Measurements from ENCODE around the gene ASPSCR1.

Gene ASPSCR1

GRCh38 chr17:82011617-82012187 lies 34.3 kb downstream of the ASPSCR1 start:
- no peak for TF ChIP-seq POLR2AphosphoS5 (IDR thresholded peaks at IDR 0.05; ENCODE audit: low read depth, low read length)
- TF ChIP-seq SIN3A (IDR thresholded peaks at IDR 0.05; ENCODE audit: borderline replicate concordance, insufficient read depth, low read length): no peak
- TF ChIP-seq FOXP2 (optimal IDR thresholded peaks at IDR 0.05; ENCODE audit: borderline replicate concordance, extremely low read depth, extremely low read length, insufficient read depth): no peak
- no peak for TF ChIP-seq TAF1 (IDR thresholded peaks at IDR 0.05; ENCODE audit: borderline replicate concordance, insufficient read depth, low read length)
- TF ChIP-seq REST (IDR thresholded peaks at IDR 0.05; ENCODE audit: insufficient read depth in 1 of 2, low read depth in 2 of 2, low read length in 2 of 2): no peak

- TF ChIP-seq TAF1 (IDR thresholded peaks at IDR 0.05; ENCODE audit: borderline replicate concordance, insufficient read depth, low read length) (no peak), REST (IDR thresholded peaks at IDR 0.05; ENCODE audit: insufficient read depth in 1 of 2, low read depth in 2 of 2, low read length in 2 of 2) (no peak), POLR2AphosphoS5 (IDR thresholded peaks at IDR 0.05; ENCODE audit: low read depth, low read length) (no peak), SIN3A (IDR thresholded peaks at IDR 0.05; ENCODE audit: borderline replicate concordance, insufficient read depth, low read length) (no peak), FOXP2 (optimal IDR thresholded peaks at IDR 0.05; ENCODE audit: borderline replicate concordance, extremely low read depth, extremely low read length, insufficient read depth) (no peak)
These were observed 34.8 kb downstream of the ASPSCR1 start for GRCh38 chr17:82012261-82012639.

GRCh38 chr17:82012640-82013295 lies 35.3 kb downstream of the ASPSCR1 start:
- TF ChIP-seq SIN3A (IDR thresholded peaks at IDR 0.05; ENCODE audit: borderline replicate concordance, insufficient read depth, low read length): no peak

GRCh38 chr17:82013341-82013740 lies 35.9 kb downstream of the ASPSCR1 start:
- TF ChIP-seq REST (IDR thresholded peaks at IDR 0.05; ENCODE audit: insufficient read depth in 1 of 2, low read depth in 2 of 2, low read length in 2 of 2): no peak
- TF ChIP-seq POLR2AphosphoS5 (IDR thresholded peaks at IDR 0.05; ENCODE audit: low read depth, low read length): no peak
- TF ChIP-seq TAF1 (IDR thresholded peaks at IDR 0.05; ENCODE audit: borderline replicate concordance, insufficient read depth, low read length): no peak
- TF ChIP-seq FOXP2 (optimal IDR thresholded peaks at IDR 0.05; ENCODE audit: borderline replicate concordance, extremely low read depth, extremely low read length, insufficient read depth): no peak

GRCh38 chr17:82013772-82014321 lies 36.4 kb downstream of the ASPSCR1 start:
- TF ChIP-seq FOXP2 (optimal IDR thresholded peaks at IDR 0.05; ENCODE audit: borderline replicate concordance, extremely low read depth, extremely low read length, insufficient read depth) (no peak), REST (IDR thresholded peaks at IDR 0.05; ENCODE audit: insufficient read depth in 1 of 2, low read depth in 2 of 2, low read length in 2 of 2) (no peak), SIN3A (IDR thresholded peaks at IDR 0.05; ENCODE audit: borderline replicate concordance, insufficient read depth, low read length) (no peak), TAF1 (IDR thresholded peaks at IDR 0.05; ENCODE audit: borderline replicate concordance, insufficient read depth, low read length) (no peak), POLR2AphosphoS5 (IDR thresholded peaks at IDR 0.05; ENCODE audit: low read depth, low read length) (no peak)
